Activated effector memory CD4-positive, alpha-beta T cell treated with anti-CD3 and anti-CD28 coated beads, Interleukin-2, amount 50 U/mL, for 16 hours (primary cell): Measurements from ENCODE around the gene TRDN.
"Not testable (repeated sequence)": the region's sequence is repeated elsewhere in the genome, so short reads cannot be mapped to it uniquely, and the experiment has no call there.

Experiments
- DNase-seq: peaks from one replicate; pipeline ENCODE4 v3.0.0-alpha.2; 2020

Gene TRDN

DNA sequence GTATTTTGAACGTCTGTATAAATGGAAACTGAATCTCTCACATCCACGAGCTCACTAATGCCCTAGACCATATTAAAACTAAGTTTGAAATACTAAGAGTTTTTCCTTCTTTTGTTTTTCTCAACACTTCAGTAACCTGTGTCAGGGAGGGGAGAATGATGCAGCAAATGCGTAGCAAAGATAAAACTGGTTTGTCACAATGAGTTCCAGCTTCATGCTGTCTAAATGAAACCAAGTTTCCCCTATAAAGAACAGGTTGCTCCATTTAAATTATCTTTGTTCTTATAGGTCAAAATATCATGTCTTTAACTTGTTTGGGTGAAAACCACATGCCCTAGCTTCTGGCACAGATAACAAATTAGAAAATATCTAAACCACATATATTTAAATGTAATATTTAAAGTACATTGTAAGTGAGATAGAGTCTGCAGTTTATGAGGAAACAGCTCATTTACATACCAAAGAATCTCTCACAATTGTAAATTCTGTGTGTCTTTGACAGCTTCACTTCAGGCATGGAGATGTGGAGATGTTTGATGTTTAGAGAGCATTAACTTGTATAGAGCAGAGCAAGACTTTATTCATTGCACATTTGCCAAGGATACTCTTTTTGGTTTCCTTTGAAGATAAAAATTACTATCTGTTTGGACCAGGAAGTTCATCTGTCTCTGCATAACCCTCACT is 7.3 kb downstream of the TRDN start:
- DNase-seq: no peak

GRCh38 chr6:123625696-123626095 is 11.1 kb downstream of the TRDN start:
- no peak for DNase-seq

- no peak for DNase-seq
Observed at GRCh38 chr6:123622780-123623179, 14.0 kb downstream of the TRDN start.

DNA sequence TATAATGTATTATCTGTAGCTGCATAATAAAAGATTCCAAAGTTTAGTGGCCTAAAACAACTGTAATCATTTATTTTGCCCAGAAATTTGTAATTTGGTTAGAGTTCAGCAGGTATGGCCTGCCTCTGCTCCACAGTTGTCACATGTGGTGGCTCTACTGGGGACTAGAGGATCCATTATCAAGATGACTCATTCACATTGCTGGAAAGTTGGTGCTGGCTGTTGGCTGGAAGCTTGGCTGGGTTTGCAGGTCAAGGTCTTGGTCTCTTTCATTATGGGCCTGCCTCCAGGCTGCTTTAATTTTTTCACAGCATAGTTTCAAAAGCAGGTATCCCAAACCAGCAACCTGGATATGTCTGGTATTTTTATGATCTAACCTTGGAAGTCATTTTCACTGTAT is 17.6 kb downstream of the TRDN start:
- no peak for DNase-seq

- DNase-seq: no peak
Observed at GRCh38 chr6:123616942-123617341, 19.8 kb downstream of the TRDN start.

DNA sequence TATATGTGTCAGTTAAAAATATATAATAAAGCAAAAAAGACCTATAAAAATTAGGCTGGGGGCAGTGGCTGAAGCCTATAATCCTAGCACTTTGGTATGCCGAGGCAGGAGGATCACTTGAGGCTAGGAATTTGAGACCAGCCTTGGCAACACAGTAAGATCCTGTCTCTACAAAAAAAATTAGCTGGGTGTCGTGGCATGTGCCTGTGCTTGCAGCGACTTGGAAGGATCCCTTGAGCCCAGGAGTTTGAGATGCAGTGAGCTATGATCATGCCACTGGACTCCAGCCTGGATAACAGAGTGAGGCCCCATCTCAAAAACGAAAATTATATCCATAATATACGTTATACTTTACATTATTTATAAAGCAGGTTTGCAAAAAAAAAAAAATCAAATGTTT is 20.7 kb downstream of the TRDN start:
- DNase-seq: no peak

DNA sequence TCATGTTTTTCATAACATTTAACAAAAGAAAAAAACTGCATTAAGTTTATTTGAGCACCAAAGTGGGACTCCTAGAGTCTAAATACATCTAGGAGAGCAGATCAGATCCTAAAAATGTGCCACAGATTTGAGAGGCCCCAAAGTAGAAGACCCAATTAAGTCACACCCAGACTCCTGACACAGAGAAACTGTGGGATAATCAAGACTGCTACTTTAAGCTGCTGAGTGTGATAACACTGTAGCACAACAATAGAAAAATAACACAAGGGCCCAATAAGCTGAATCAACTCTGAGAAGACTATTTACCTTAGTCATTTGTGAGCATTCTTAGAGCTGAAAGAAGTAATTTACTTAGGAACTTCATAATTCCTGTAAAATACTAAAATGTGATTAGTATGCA is 26.0 kb downstream of the TRDN start:
- DNase-seq: no peak

GRCh38 chr6:123604067-123604466 is 32.7 kb downstream of the TRDN start:
- no peak for DNase-seq

- DNase-seq: no peak
Observed at GRCh38 chr6:123598011-123598410, 38.7 kb downstream of the TRDN start.

GRCh38 chr6:123594776-123595175 is 42.0 kb downstream of the TRDN start:
- DNase-seq: no peak

DNA sequence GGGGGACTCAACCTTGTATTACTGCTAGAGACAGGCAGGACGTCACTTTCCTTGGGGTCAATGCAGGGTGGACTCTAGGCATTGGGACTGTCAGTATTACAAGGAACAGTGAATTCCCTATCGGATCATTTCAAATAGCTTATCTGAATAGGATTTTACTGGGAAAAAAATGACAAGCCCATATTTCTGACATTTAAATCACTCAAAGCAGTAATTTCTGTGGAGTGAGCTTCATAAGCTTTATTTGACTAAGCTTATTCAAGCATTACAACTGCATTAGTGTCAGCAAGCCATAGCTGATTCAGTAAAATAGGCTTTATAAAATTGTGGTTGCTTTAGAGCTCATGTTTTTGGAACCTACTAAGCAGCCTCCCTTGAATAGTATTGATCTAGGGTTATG is 44.3 kb downstream of the TRDN start:
- no peak for DNase-seq

DNA sequence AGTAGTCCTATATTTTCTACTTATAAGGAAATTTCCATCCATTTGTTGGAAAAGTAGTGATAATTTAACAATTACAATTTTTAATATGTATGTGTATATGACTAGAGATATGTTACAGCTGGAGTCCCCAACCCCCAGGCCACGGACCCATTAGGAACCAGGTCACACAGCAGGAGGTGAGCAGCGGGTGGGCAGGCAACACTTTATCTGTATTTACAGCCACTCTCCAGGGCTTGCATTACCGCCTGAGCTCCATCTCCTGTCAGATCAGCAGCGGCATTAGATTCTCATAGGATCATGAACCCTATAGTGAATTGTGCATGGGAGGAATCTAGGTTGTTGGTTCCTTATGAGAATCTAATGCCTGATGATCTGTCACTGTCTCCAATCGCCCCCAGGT is 46.8 kb downstream of the TRDN start:
- DNase-seq: no peak

GRCh38 chr6:123589317-123589716 is 47.4 kb downstream of the TRDN start:
- DNase-seq: no peak

- DNase-seq: no peak
Observed at GRCh38 chr6:123588546-123588895, 48.2 kb downstream of the TRDN start.

DNA sequence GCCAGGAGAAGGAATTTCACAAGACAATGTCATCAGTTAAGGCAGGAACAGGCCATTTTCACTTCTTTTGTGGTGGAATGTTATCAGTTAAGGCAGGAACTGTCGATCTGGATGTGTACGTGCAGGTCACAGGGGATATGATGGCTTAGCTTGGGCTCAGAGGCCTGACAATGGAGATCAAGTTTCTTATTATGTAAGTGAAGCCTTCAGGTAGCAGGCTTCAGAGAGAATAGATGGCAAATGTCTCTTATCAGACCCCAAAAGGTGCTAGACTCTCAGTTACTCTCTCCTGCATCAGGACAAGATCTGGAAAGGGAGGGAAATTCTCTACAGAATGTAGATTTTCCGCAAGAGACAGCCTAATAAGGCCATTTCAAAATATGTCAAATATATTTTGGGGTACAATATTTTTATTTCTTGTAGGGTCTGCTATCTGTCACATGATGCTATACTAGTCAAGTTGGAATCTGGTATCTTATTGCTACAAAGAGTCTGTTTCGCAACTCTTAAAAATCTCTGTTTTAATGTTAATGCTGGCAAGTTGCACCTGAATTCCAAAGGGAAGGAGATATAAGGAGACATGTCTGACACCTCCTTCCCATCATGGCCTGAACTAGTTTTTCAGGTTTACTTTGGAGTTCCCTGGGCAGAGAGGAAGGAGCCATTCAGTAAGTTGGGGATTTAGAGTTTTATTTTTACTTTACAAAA is 48.8 kb downstream of the TRDN start:
- no peak for DNase-seq

DNA sequence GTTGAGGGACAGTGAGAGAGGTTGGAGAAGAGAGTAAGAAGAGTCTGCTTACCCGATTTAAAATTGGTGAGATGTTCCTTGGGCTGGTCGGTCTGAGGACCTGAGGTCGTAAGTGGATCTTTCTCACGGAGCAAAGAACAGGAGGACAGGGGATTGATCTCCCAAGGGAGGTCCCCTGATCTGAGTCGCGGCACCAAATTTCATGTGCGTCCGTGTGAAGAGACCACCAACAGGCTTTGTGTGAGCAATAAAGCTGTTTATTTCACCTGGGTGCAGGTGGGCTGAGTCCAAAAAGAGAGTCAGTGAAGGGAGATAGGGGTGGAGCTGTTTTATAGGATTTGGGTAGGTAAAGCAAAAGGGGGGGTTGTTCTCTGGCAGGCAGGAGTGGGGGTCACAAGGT is 49.3 kb downstream of the TRDN start:
- not testable (repeated sequence) for DNase-seq

- no peak for DNase-seq
Observed at GRCh38 chr6:123580331-123580730, 56.4 kb downstream of the TRDN start.

DNA sequence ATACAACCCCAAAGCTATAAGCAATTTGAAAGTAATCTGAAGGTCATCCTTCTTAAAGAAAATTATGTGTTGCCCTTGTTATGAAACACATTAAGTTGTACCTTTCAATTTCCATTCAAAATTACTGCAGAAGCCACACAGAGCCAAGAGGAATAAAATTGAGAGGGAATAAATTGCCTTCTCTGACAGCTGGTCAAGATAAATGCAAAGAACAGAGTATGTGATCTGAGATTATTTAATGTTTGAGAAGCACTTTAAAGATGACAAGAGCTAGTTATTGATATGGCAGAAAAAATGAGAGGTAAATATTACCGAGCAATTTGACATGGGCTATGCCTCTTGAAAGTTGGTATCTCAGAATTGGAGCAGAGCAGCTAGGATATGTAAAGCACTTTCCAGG is 61.6 kb downstream of the TRDN start:
- DNase-seq: no peak

DNA sequence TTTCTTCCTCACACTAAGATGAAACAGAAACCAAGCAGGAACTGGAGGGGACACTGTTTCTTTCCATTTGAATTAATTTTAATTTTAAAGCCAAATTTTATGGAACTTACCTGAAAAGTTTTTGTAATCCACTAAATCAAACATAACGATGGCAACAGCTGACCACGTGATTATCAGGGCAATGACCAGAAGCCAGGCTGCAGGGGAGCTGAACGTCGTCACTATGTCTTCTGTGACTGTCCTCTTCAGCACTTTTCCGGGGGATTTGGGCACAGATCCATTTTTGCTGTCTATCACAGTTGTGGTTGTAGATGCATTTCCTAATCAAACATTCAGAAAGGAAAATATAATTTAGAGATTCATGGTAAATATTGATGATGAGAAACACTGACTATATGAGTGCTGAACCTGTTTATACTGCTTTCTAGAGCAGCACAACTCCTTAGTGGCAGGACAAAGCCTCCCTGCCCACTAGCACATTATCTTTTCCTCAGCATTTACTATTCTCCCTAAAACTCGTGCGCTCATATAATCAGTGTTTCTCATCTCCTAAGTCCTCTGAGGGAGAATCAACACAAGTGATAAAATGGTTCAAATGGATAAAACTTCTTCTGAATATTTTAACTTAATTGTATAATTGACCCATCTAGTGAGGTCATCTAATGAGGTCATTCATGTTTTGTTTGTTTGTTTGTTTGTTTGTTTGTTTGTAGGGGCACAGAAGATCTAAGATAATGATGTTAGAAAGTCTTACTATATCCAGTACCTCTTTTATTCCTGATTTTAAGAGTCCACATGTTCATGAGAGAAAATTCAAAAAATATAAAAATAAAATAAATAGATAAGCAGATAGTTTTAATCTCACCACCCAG is 65.7 kb downstream of the TRDN start:
- DNase-seq: no peak

DNA sequence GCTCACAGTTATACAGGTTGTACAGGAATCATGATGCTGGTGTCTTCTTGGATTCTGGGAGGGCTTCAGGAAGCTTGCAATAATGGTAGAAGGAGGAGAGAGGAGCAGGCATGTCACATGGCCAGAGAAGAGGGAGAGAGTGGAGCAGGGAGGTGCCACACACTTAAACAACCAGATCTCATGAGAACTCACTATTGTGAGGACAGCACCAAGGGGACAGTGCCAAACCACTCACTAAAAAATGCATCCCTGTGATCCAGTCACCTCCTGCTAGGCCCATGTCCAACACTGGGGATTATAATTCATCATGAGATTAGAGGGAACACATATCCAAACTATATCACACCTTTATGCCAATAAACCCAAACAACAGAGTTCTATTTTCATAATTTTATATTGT is 67.2 kb downstream of the TRDN start:
- no peak for DNase-seq

DNA sequence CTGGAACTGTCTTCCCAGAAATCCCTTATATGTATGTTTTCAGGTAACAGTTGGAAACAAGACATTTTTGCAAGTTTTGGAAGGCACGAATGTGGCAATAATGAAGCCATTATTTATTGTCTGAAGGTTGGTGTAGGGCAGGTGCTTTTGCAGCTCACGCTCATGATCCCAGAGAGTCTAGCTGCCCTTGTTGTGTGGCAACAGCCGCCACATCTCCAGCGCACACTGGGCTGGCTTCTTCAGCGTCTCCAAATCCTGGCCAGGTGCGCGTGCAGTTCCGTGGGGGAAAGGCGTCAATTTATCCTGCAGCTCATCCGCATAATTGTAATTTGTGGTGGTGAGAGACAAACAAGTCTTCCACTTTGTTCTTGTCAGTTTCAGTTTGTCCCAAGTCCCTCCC is 71.2 kb downstream of the TRDN start:
- no peak for DNase-seq

DNA sequence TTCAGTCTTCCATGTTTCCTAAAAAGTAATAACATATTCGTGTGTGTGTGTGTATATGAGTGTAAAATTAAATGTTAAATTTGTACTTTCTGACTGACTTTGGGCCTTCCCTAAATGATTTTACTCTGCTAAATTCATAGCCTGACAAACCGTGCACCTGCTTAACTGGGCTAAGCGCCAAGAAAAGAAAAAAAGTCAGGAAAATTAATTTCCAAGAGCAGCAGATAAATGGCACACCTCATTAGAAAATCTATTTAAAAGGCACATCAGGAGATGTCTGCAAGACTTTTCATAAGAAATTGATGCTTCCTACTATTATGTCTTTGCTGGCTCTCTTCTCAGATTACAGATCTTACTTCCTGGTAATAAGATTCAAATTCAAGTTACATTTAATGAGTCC is 72.4 kb downstream of the TRDN start:
- DNase-seq: no peak

- DNase-seq: no peak
Observed at GRCh38 chr6:123562677-123563076, 74.1 kb downstream of the TRDN start.

DNA sequence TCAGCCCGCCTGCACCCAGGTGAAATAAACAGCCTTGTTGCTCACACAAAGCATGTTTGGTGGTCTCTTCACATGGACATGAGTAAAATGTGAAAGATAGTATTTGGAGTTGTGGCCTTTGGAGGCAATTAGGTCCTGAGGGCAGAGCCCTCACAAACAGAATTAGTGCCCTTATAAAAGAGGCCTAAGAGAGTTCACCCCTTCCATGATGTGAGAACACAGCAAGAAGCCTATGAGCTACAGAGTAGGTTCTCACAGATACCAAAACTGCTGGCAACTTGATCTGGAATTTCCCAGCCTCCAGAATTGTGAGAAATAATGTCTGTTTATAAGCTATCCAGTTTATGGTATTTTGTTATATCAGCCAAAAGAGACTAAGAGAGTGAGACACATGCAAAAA is 74.5 kb downstream of the TRDN start:
- no peak for DNase-seq
